ENCODE measurements around the gene TTC39A. TPM values are rescaled to one million over a fixed set of nuclear protein-coding genes. Genes with fewer than 3 reads are reported as not detected.

Gene TTC39A
- total RNA-seq, 1 experiment from 2014 or later = not detected

GRCh38 chr1:51241119-51241518 lies 89.2 kb downstream of the TTC39A start:
- Histone ChIP-seq H3K9ac (ENCODE audit: low read length) (no peak overlapping the region), H2AFZ (ENCODE audit: low read length) (no peak overlapping the region), H3K79me2 (ENCODE audit: low read length) (peaks cover 22% of the 10 kb centered on the region; the same call in 1 of the 2 replicates), H3K27ac (ENCODE audit: low read length) (no peak overlapping the region), H3K4me3 (ENCODE audit: low read length) (no peak overlapping the region), H3K9me3 (ENCODE audit: low read length) (no peaks in the 10 kb centered on the region), H3K4me2 (ENCODE audit: low read depth, low read length, poor library complexity, severe bottlenecking) (no peak overlapping the region), H3K4me1 (ENCODE audit: low read length) (peaks cover 11% of the 10 kb centered on the region), H3K27me3 (ENCODE audit: low read length) (no peaks in the 10 kb centered on the region), H3K36me3 (ENCODE audit: insufficient read depth, low read length) (no peaks in the 10 kb centered on the region), H4K20me1 (ENCODE audit: insufficient read depth, low read depth, low read length) (peaks cover 39% of the 10 kb centered on the region), H3K9me2 (replicated peaks; ENCODE audit: insufficient read depth, low read length) (no peaks in the 10 kb centered on the region)
- DNase-seq = no peak

- no peak for DNase-seq
- H3K9me3 ChIP-seq (ENCODE audit: low read length) = no peaks in the 10 kb centered on the region
- no peak overlapping the region for H3K9ac ChIP-seq (ENCODE audit: low read length)
- no peak overlapping the region for H3K4me3 ChIP-seq (ENCODE audit: low read length)
- H2AFZ ChIP-seq (ENCODE audit: low read length) = no peak overlapping the region
- H3K79me2 ChIP-seq (ENCODE audit: low read length) = peaks cover 22% of the 10 kb centered on the region; the same call in 1 of the 2 replicates
- no peaks in the 10 kb centered on the region for H3K36me3 ChIP-seq (ENCODE audit: insufficient read depth, low read length)
- H3K4me1 ChIP-seq (ENCODE audit: low read length) = peaks cover 19% of the 10 kb centered on the region
- H3K4me2 ChIP-seq (ENCODE audit: low read depth, low read length, poor library complexity, severe bottlenecking) = no peak overlapping the region
- no peaks in the 10 kb centered on the region for H3K9me2 ChIP-seq (replicated peaks; ENCODE audit: insufficient read depth, low read length)
- no peaks in the 10 kb centered on the region for H3K27me3 ChIP-seq (ENCODE audit: low read length)
- H3K27ac ChIP-seq (ENCODE audit: low read length) = no peak overlapping the region
- peaks cover 39% of the 10 kb centered on the region for H4K20me1 ChIP-seq (ENCODE audit: insufficient read depth, low read depth, low read length)
Measured at GRCh38 chr1:51240084-51240483, 90.3 kb downstream of the TTC39A start.

- Histone ChIP-seq H3K36me3 (ENCODE audit: insufficient read depth, low read length) (no peaks in the 10 kb centered on the region), H3K9me3 (ENCODE audit: low read length) (no peaks in the 10 kb centered on the region), H3K4me3 (ENCODE audit: low read length) (0 out of 2 replicates have a peak overlapping the region, but pooled peaks have one; percentile 7), H3K4me2 (ENCODE audit: low read depth, low read length, poor library complexity, severe bottlenecking) (peak overlapping the region; percentile 83), H4K20me1 (ENCODE audit: insufficient read depth, low read depth, low read length) (peaks cover 37% of the 10 kb centered on the region), H3K79me2 (ENCODE audit: low read length) (peaks cover 22% of the 10 kb centered on the region; the same call in 1 of the 2 replicates), H3K4me1 (ENCODE audit: low read length) (peaks cover 30% of the 10 kb centered on the region), H3K27me3 (ENCODE audit: low read length) (no peaks in the 10 kb centered on the region), H2AFZ (ENCODE audit: low read length) (no peak overlapping the region), H3K9me2 (replicated peaks; ENCODE audit: insufficient read depth, low read length) (no peaks in the 10 kb centered on the region), H3K27ac (ENCODE audit: low read length) (no peak overlapping the region), H3K9ac (ENCODE audit: low read length) (no peak overlapping the region)
- DNase-seq = no peak
Measured at GRCh38 chr1:51238034-51238403, 92.3 kb downstream of the TTC39A start.

- DNase-seq = no peak
- no peaks in the 10 kb centered on the region for H3K36me3 ChIP-seq (ENCODE audit: insufficient read depth, low read length)
- peaks cover 22% of the 10 kb centered on the region; the same call in 1 of the 2 replicates for H3K79me2 ChIP-seq (ENCODE audit: low read length)
- H2AFZ ChIP-seq (ENCODE audit: low read length) = no peak overlapping the region
- peaks cover 30% of the 10 kb centered on the region for H3K4me1 ChIP-seq (ENCODE audit: low read length)
- H3K9ac ChIP-seq (ENCODE audit: low read length) = peak overlapping the region; percentile 87
- peaks cover 37% of the 10 kb centered on the region for H4K20me1 ChIP-seq (ENCODE audit: insufficient read depth, low read depth, low read length)
- no peak overlapping the region for H3K27ac ChIP-seq (ENCODE audit: low read length)
- H3K4me2 ChIP-seq (ENCODE audit: low read depth, low read length, poor library complexity, severe bottlenecking) = peak overlapping the region; percentile 83
- peak overlapping the region; percentile 95 for H3K4me3 ChIP-seq (ENCODE audit: low read length)
- H3K9me2 ChIP-seq (replicated peaks; ENCODE audit: insufficient read depth, low read length) = no peaks in the 10 kb centered on the region
- H3K27me3 ChIP-seq (ENCODE audit: low read length) = no peaks in the 10 kb centered on the region
- H3K9me3 ChIP-seq (ENCODE audit: low read length) = no peaks in the 10 kb centered on the region
Measured at GRCh38 chr1:51237351-51238033, 92.9 kb downstream of the TTC39A start.

Other genes with a start within 250 kb of the TTC39A start
- not detected in 2 replicates for gene C1orf185, start 228.3 kb downstream of the TTC39A start, total RNA-seq (2014; rRNA removed; shearing (Covaris generic); ENCODE audit: low replicate concordance)
- 10.0 and 12.3 TPM in 2 replicates for gene RNF11, start 94.3 kb downstream of the TTC39A start, total RNA-seq (2014; rRNA removed; shearing (Covaris generic); ENCODE audit: low replicate concordance)
- 70.3 and 116 TPM in 2 replicates for gene EPS15, start 188.7 kb upstream of the TTC39A start, total RNA-seq (2014; rRNA removed; shearing (Covaris generic); ENCODE audit: low replicate concordance)

All from Karpas-422 (cell line).